H7 (cell line): ENCODE results near the gene BIRC5. TPM values are rescaled to one million over a fixed set of nuclear protein-coding genes. Genes with fewer than 3 reads are reported as not detected.
"Not testable (repeated sequence)": the region's sequence is repeated elsewhere in the genome, so short reads cannot be mapped to it uniquely, and the experiment has no call there.

Experiments
- DNase-seq: peaks from one replicate; pipeline ENCODE4 v3.0.0; 2012
- H3K27me3 ChIP-seq: 2 replicates; pipeline ENCODE4 v1.6.0; 2011; ENCODE audit warnings: mild to moderate bottlenecking, low read length; ENCODE audit not compliant: control insufficient read depth, insufficient read depth
- H3K36me3 ChIP-seq: replicated peaks from 2 replicates; pipeline ENCODE4 v1.5.1; 2011; ENCODE audit warnings: low read length; ENCODE audit not compliant: control insufficient read depth, insufficient read depth
- H3K4me3 ChIP-seq: 2 replicates; pipeline ENCODE4 v1.5.1; 2011; ENCODE audit warnings: low read depth, mild to moderate bottlenecking, control low read depth, low read length, moderate library complexity; ENCODE audit not compliant: insufficient read depth
- total RNA-seq: library from RNA; depleted of rRNA; stranded (reverse); fragments of >200 nt; shearing (Covaris generic); gene quantifications from 2 replicates; pipeline ENCODE4 v1.2.3, GENCODE V29; 2014

BIRC5 gene
- total RNA-seq, 1 experiment from 2014 or later = 152 TPM

DNA sequence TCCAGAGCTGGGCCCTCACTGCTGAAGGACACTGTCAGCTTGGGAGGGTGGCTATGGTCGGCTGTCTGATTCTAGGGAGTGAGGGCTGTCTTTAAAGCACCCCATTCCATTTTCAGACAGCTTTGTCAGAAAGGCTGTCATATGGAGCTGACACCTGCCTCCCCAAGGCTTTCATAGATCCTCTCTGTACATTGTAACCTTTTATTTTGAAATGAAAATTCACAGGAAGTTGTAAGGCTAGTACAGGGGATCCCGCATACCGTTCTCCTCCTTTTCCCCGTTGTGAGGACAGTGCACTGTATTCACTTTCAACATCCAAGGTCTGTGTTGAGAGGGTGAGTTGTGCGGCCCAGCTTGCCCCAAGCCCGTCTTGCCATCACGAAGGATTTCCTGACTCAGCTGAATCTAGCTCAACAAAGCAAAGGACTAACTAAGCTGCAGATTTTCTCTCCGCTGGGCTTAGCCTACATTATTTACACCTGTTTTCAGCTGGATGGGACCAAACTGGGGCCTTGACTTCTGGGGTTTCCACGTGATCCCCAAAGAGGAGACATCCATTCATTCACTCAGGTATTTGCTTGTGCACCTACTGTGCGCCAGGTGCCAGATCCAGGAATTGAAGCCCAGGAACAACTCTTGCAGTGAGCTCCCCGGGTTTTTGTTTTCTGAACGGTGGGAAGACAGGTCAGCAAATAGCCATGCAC is 12.2 kb downstream of the BIRC5 start:
- no peak overlapping the region for H3K4me3 ChIP-seq
- peaks cover 14% of the 10 kb centered on the region for H3K36me3 ChIP-seq
- peak; percentile 53 for DNase-seq
- peaks cover 11% of the 10 kb centered on the region for H3K27me3 ChIP-seq

DNA sequence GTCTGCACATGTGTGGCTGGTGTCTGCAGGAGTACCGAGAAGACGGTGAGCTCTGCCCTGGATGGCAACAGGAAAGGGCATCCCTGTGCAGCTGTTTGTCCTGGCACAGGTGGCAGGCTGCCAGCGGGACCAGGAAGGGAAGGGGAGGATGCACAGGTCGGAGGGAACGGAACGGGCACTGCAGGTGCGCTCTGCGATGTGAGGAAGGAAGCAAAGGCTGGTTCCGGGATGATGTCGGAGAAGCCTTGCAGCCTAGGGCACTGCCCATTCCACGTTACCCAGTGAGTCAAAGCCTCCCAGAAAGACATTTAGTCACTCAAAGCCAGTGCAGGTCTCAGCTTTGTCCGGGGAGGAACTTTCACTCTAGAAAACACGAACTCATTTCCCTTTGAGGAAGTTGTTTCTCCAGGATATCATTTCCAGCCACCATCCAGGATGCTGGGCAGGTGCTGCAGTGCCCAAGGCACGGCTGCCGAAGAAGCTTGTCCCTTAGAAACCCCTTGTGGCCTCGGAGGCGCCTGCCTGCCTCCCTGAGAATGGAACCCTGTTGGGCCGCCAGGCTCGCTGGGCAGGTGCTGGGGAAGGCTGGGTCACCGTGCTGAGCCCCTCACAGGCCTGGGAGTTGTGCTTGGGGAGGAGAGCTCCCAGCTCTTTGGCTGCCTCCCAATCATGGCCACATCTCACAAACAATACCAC is 12.9 kb downstream of the BIRC5 start:
- peaks cover 12% of the 10 kb centered on the region for H3K36me3 ChIP-seq
- no peak overlapping the region for H3K4me3 ChIP-seq
- peak; percentile 68 for DNase-seq
- peaks cover 16% of the 10 kb centered on the region for H3K27me3 ChIP-seq

DNA sequence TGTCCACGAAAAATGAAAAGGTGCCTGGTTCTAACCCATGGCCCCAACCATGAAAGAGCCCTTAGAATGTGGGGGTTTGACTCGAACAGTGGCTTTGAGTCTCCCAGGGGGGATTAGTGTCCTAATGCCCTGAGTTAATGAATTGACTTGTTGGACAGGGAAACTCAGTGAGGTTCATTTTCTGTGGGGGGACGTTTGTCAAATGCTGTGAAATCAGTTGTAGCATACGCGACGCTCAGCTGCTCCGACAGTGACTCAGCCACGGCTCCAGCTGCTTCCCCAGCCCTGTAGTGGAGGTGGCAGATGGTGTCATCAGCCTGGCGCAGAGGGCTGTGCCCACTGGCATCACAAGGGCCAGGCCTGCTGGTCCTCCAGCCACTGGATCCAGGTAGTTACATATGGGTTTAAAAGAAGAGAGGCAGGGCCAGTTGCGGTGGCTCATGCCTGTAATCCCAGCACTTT is 13.4 kb downstream of the BIRC5 start:
- DNase-seq = peak; percentile 49

DNA sequence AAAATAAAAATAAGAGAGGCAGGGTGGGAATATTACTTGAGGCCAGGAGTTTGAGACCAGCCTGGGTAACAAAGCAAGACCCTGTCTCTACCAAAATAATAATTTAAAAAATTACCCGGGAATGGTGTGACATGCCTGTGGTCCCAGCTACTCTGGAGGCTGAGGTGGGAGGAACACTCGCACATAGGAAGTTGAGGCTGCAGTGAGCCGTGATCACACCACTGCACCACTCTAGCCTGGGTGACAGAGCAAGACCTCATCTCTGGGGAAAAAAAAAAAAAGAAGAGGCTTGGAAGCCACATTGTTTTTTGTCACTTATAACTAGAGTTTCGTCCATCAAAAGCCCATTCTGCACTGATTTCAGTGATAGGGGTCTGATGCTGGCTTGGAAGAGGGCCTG is 14.1 kb downstream of the BIRC5 start:
- H3K4me3 ChIP-seq = no peak overlapping the region
- peaks cover 7% of the 10 kb centered on the region for H3K36me3 ChIP-seq
- peaks cover 28% of the 10 kb centered on the region for H3K27me3 ChIP-seq
- DNase-seq = no peak

More for the DNA sequence above, 13.4 kb downstream of the BIRC5 start:
- no peak overlapping the region for H3K4me3 ChIP-seq
- H3K27me3 ChIP-seq = peaks cover 22% of the 10 kb centered on the region
- peaks cover 12% of the 10 kb centered on the region for H3K36me3 ChIP-seq

DNA sequence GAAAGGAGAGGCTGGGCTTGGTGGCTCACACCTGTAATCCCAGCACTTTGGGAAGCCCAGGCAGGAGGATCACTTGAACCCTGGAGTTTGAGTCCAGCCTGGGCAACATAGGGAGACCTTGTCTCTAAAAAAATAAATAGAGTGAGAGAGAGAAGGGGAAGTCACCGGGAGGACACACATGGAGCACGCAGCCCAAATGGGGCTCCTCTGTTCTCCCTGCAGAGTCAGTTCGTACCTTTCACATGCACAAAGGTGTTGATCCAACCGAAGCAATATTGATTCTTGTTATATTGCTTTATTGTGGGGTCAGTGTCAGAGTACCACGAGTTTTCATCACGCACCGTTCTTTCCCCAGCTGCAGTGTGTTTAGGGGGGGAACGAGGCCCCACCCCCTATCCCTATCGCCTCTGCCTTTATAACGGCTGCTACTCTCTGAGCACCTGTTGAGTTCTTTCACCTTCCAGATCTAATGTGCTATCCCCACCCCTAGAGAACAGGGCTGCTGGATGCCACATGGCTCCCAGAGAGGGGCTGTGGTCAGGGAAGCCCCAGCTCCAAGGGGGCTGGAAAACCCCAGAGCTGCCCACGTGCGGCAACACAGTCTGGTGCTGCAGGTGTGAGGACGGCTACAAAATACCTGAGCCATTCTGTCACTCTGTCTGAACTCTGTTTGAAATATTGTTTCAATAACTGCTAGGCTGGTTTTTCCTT is 16.4 kb downstream of the BIRC5 start:
- H3K36me3 ChIP-seq = no peaks in the 10 kb centered on the region
- peak; percentile 61 for DNase-seq
- H3K27me3 ChIP-seq = peaks cover 30% of the 10 kb centered on the region
- no peak overlapping the region for H3K4me3 ChIP-seq

DNA sequence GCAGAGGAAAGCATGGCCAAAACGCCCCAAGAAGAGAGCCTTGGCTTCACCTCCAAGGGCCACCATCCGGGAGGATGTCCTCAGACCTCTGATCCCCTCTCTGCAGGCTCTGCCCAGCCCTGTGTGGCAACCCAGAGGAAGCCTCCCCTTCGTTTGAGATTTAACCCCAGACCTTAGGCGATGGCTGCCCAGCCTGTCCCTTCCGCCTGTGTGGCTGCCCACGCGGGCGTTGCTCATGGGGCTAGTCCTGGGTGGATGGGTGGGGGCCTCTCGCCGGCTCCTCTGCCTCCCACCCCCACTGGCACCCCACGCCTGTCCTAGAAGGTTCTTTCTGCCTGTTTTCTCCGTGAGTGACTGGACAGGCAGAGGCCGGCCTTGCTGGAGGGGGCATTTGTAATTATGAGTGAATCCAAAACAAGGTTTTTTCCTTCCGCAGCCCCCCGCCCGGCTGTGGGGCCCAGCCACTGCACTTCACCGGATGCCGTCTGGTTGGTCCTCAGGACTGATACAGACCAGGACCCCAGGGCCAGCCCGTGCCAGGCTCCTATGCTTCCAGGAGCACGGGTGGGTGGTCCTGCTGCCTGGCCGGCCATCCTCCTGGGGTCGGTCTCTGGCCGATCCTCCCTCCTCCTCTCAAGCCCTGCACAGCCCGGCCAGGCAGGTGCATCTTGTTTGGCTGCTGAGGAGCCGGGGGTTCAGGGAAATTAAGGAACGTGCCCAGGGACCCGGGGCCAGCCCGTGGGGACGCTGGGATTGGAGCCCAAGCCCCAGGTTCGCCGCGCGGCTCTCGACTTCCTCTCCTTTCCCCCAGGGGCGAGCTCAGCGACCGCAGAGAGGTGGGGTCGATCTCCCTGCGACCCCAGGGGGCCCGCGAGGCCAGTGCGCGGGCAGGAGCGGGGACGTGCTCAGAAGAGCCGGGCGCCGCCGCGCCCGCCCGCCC is 17.2 kb downstream of the BIRC5 start, which contains the start of gene TMEM235:
TMEM235 (plus strand) TSS at position 636 of the 940 bp plus-strand sequence. CDS start 393 bp downstream, outside the sequence.
- peaks cover 30% of the 10 kb centered on the region for H3K27me3 ChIP-seq
- peak within 1 kb of the TSS; percentile 53 for H3K4me3 ChIP-seq
- H3K36me3 ChIP-seq = no peaks in the 10 kb centered on the region
- DNase-seq = peak; percentile 93

DNA sequence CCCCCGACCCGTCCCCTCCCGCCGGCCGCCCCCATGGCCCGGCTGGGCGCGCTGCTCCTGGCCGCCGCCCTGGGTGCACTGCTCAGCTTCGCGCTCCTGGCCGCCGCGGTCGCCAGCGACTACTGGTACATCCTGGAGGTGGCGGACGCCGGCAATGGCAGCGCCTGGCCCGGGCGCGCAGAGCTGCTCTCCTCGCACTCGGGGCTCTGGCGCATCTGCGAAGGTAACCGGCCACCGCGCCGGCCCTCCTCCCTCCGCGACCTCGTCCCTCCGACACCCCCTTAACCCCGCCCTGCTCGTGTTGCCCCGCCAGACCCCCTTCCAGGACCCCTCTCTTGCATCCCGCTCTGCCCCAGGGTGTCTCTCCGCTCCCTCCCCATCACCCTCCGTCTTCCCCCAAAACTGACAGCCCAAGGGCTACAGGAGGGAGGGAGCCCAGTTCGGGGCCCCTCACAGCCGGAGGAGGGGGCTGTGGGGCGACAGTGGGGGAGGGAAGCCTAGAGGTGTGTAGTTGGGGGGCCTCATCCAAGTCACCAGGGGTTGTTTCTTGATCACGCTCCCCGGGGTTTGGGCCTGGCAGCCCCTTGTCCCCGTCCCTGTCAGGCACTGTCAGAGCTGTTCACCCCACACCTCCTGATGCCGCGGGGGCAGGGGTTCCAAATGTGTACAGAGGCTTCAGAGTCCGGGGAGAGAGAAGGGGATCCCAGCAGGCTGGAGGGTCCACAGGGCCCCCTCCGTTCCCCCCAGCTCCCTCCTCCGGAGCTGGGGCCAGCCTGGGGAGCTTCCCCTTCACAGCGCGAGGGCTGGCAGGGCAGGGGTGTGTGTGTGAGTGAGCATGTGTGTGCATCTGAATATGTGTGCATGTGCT is 18.2 kb downstream of the BIRC5 start:
- H3K36me3 ChIP-seq = no peaks in the 10 kb centered on the region
- H3K27me3 ChIP-seq = peaks cover 30% of the 10 kb centered on the region
- peak overlapping the region; percentile 53 for H3K4me3 ChIP-seq
- DNase-seq = peak; percentile 89

DNA sequence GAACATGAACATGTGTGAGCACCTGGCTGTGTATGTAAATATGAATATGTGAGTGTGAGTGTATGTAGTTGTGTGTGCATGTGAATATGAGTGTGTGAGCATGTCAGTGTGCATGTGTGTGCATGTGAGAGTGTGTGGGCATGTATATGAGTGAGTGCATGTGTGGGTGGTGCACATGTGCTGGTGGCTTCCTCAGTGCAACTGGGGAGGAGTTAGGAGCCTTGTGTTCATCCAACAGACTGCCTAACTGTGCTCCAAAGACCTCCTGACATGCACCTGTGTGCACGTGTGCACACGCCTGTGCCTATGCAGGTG is 18.8 kb downstream of the BIRC5 start:
- DNase-seq = no peak
- Histone ChIP-seq H3K4me3 (no peak overlapping the region), H3K36me3 (no peaks in the 10 kb centered on the region), H3K27me3 (peaks cover 30% of the 10 kb centered on the region)

DNA sequence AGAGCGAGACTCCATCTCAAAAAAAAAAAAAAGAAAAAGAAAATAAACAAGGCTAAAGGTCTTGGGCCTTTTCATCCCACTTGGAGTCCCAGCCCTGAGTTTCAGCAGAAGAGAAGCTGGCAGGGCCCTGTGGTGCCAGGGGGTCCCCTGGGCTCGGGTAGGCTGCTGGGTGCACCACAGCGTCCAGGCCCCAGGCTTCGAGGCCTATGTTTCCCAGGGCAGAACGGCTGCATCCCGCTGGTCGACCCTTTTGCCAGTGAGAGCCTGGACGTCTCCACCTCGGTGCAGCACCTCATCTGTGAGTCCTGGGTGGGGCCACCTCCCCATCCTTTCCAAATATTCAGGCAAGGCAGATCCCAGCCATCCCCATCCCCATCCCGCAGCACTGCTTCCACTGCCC is 19.6 kb downstream of the BIRC5 start:
- DNase-seq = peak; percentile 59
- no peak overlapping the region for H3K4me3 ChIP-seq
- H3K36me3 ChIP-seq = no peaks in the 10 kb centered on the region
- peaks cover 30% of the 10 kb centered on the region for H3K27me3 ChIP-seq

DNA sequence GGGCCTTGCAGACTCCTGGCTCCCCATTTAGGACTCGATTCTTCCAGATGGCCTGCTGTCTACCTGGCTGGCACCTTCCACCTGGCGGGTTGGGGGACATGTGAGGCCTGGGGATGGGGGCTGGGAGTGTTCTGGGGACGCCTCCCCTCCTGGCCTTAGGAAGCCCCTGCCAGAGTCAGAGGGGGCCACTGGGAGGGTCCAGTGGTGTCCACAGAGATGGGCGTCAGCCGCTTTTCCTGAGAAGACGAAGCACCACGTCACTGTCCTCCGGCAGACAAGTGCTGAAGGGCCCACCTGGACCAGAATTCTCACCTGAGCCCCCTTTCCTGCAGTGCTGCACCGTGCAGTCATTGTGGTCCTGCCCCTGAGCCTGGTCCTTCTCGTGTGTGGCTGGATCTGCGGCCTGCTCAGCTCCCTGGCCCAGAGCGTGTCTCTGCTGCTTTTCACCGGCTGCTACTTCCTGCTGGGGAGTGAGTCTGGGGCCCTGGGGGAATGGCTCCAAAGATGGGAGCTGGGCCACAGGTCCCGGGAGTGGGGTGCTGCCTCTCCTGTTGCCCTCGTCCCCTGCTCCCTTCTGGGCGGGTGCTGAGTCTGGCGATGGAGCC is 20.3 kb downstream of the BIRC5 start:
- peak; percentile 58 for DNase-seq

DNA sequence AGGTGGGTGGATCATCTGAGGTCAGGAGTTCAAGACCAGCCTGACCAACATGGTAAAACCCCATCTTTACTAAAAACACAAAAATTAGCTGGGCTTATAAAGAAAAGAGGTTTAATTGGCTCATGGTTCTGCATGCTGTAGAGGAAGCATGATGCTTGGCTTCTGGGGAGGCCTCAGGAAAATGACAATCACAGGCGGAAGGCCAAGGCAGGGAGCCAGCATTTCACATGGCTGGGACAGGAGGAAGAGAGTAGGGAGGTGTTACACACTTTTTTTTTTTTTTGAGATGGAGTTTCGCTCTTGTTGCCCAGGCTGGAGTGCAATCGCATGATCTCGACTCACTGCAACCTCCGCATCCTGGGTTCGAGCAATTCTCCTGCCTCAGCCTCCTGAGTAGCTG is 21.0 kb downstream of the BIRC5 start:
- H3K27me3 ChIP-seq = peaks cover 28% of the 10 kb centered on the region
- H3K4me3 ChIP-seq, DNase-seq, H3K36me3 ChIP-seq: not testable (repeated sequence)

More for the DNA sequence above, 20.3 kb downstream of the BIRC5 start:
- H3K4me3 ChIP-seq = no peak overlapping the region
- peaks cover 30% of the 10 kb centered on the region for H3K27me3 ChIP-seq
- H3K36me3 ChIP-seq = no peaks in the 10 kb centered on the region

DNA sequence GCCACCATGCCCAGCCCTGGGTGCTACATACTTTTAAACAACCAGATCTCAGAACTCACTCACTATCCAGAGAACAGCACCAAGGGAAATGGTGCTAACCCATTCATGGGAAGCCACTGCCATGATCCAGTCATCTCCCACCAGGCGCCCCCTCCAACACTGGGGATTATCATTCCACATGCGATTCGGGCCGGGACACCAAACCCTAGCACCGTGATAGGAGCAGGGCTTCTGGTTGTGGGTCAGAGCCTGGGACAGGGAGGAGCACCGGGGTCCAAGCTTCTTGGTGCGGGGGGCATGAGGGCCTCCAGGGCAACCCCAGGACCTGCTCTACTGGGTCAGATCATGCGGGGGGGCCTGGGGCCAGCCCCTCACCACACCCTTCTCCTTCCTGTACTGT is 21.8 kb downstream of the BIRC5 start:
- Histone ChIP-seq H3K36me3 (no peaks in the 10 kb centered on the region), H3K4me3 (no peak overlapping the region), H3K27me3 (peaks cover 22% of the 10 kb centered on the region)
- no peak for DNase-seq
